H9 (cell line): ENCODE measurements around the gene MYH7. TPM values are rescaled to one million over a fixed set of nuclear protein-coding genes. Genes with fewer than 3 reads are reported as not detected.

Experiments used
- DNase-seq: peaks from one replicate; pipeline ENCODE4 v3.0.0-alpha.2; 2017
- H2AFZ ChIP-seq: one replicate; pipeline ENCODE4 v1.6.1; 2013; ENCODE audit warnings: mild to moderate bottlenecking, low read length, control low read depth, moderate library complexity
- H2AK5ac ChIP-seq: 2 replicates; pipeline ENCODE4 v1.6.1; 2013; ENCODE audit warnings: low read length, control low read depth, mixed read lengths; ENCODE audit not compliant: insufficient read length
- H2BK120ac ChIP-seq: one replicate; pipeline ENCODE4 v1.6.1; 2013; ENCODE audit warnings: low read depth, mild to moderate bottlenecking, low read length, control low read depth, inconsistent platforms; ENCODE audit not compliant: poor library complexity, severe bottlenecking
- H2BK12ac ChIP-seq: 2 replicates; pipeline ENCODE4 v1.6.1; 2013; ENCODE audit warnings: low read length, control low read depth, mixed read lengths, low read depth; ENCODE audit not compliant: insufficient read length
- H2BK15ac ChIP-seq: 2 replicates; pipeline ENCODE4 v1.6.1; 2013; ENCODE audit warnings: low read depth, low read length, control low read depth
- H2BK20ac ChIP-seq: one replicate; pipeline ENCODE4 v1.6.1; 2013; ENCODE audit warnings: low read depth, mild to moderate bottlenecking, low read length, control low read depth, inconsistent platforms; ENCODE audit not compliant: poor library complexity, severe bottlenecking
- H2BK5ac ChIP-seq: 2 replicates; pipeline ENCODE4 v1.6.1; 2013; ENCODE audit warnings: low read length, control low read depth, mixed read lengths; ENCODE audit not compliant: insufficient read length
- H3K14ac ChIP-seq: 2 replicates; pipeline ENCODE4 v1.6.1; 2013; ENCODE audit warnings: low read length, control low read depth; ENCODE audit not compliant: insufficient read depth
- H3K18ac ChIP-seq: 2 replicates; pipeline ENCODE4 v1.6.1; 2013; ENCODE audit warnings: low read depth, mild to moderate bottlenecking, mixed read lengths, low read length, control low read depth; ENCODE audit not compliant: insufficient read length
- H3K23ac ChIP-seq: 2 replicates; pipeline ENCODE4 v1.6.1; 2013; ENCODE audit warnings: low read length, control low read depth, mixed read lengths, low read depth; ENCODE audit not compliant: insufficient read length
- H3K23me2 ChIP-seq: 2 replicates; pipeline ENCODE4 v1.6.1; 2013; ENCODE audit warnings: low read depth, mild to moderate bottlenecking, mixed read lengths, low read length, control low read depth; ENCODE audit not compliant: insufficient read length, poor library complexity, severe bottlenecking
- H3K27ac ChIP-seq: 2 replicates; pipeline ENCODE4 v1.5.1; 2013; ENCODE audit warnings: low read length, control low read depth, mixed read lengths, low read depth; ENCODE audit not compliant: insufficient read length
- H3K27me3 ChIP-seq: 2 replicates; pipeline ENCODE4 v1.6.1; 2013; ENCODE audit warnings: low read length, control low read depth, inconsistent platforms; ENCODE audit not compliant: insufficient read depth
- H3K4ac ChIP-seq: 2 replicates; pipeline ENCODE4 v1.6.1; 2013; ENCODE audit warnings: low read depth, mild to moderate bottlenecking, control low read depth, inconsistent platforms, low read length, moderate library complexity
- H3K4me1 ChIP-seq: 2 replicates; pipeline ENCODE4 v1.6.1; 2013; ENCODE audit warnings: low read length, control low read depth, inconsistent platforms; ENCODE audit not compliant: insufficient read depth
- H3K4me2 ChIP-seq: 2 replicates; pipeline ENCODE4 v1.6.1; 2013; ENCODE audit warnings: low read length, control low read depth, mixed read lengths; ENCODE audit not compliant: insufficient read length, insufficient read depth
- H3K56ac ChIP-seq: 2 replicates; pipeline ENCODE4 v1.6.1; 2013; ENCODE audit warnings: low read depth, mild to moderate bottlenecking, mixed read lengths, low read length, control low read depth; ENCODE audit not compliant: insufficient read length
- H3K79me1 ChIP-seq: 2 replicates; pipeline ENCODE4 v1.6.1; 2013; ENCODE audit warnings: low read depth, mild to moderate bottlenecking, moderate library complexity, low read length, control low read depth, inconsistent platforms; ENCODE audit not compliant: insufficient read depth, poor library complexity, severe bottlenecking
- H3K79me2 ChIP-seq: 2 replicates; pipeline ENCODE4 v1.6.1; 2013; ENCODE audit warnings: low read length, control low read depth, inconsistent platforms; ENCODE audit not compliant: insufficient read depth
- H3K9ac ChIP-seq: 2 replicates; pipeline ENCODE4 v1.6.1; 2013; ENCODE audit warnings: low read length, control low read depth, mixed read lengths; ENCODE audit not compliant: insufficient read length; ENCODE audit errors: extremely low read depth
- H3K9me3 ChIP-seq: one replicate; pipeline ENCODE4 v1.6.1; 2013; ENCODE audit warnings: low read depth, low read length, inconsistent platforms; ENCODE audit not compliant: control insufficient read depth
- H3T11ph ChIP-seq: one replicate; pipeline ENCODE4 v1.6.1; 2013; ENCODE audit warnings: mild to moderate bottlenecking, low read length, control low read depth, inconsistent platforms
- H4K20me1 ChIP-seq: one replicate; pipeline ENCODE4 v1.6.1; 2013; ENCODE audit not compliant: control insufficient read depth, insufficient read length, insufficient read depth
- H4K5ac ChIP-seq: 2 replicates; pipeline ENCODE4 v1.6.1; 2013; ENCODE audit warnings: low read depth, mild to moderate bottlenecking, mixed read lengths, low read length, control low read depth; ENCODE audit not compliant: insufficient read length
- H4K8ac ChIP-seq: replicated peaks from 2 replicates; pipeline ENCODE4 v1.6.1; 2013; ENCODE audit warnings: low read length, control low read depth, mixed read lengths, low read depth; ENCODE audit not compliant: insufficient read length
- H4K91ac ChIP-seq: 2 replicates; pipeline ENCODE4 v1.6.1; 2013; ENCODE audit warnings: low read depth, mild to moderate bottlenecking, moderate library complexity, mixed read lengths, low read length, control low read depth; ENCODE audit not compliant: insufficient read length
- H3K27ac Mint-ChIP-seq, 3 experiments: 2 replicates in 2 of 3; 3 replicates in 1 of 3; pipeline ENCODE4 v1.8.0; 2020 to 2021; ENCODE audit warnings: mixed read lengths in 3 of 3, mild to moderate bottlenecking in 1 of 3, moderate library complexity in 1 of 3
- H3K27me3 Mint-ChIP-seq: 2 replicates; pipeline ENCODE4 v1.8.0; 2021; ENCODE audit warnings: low read depth, mild to moderate bottlenecking, moderate library complexity, mixed read lengths
- H3K36me3 Mint-ChIP-seq, 3 experiments: 2 replicates in 2 of 3; 3 replicates in 1 of 3; pipeline ENCODE4 v1.8.0; 2020 to 2021; ENCODE audit warnings: low read depth in 3 of 3, mixed read lengths in 3 of 3; ENCODE audit not compliant: insufficient read depth in 1 of 3
- H3K4me1 Mint-ChIP-seq, 2 experiments: 2 replicates each; pipeline ENCODE4 v1.8.0; 2020; ENCODE audit warnings: mixed read lengths in 2 of 2
- H3K4me3 Mint-ChIP-seq, 2 experiments: 2 replicates in 1 of 2; 3 replicates in 1 of 2; pipeline ENCODE4 v1.8.0; 2020 to 2021; ENCODE audit warnings: mild to moderate bottlenecking in 2 of 2, mixed read lengths in 2 of 2, moderate library complexity in 1 of 2
- H3K9me3 Mint-ChIP-seq, 2 experiments: 2 replicates in 1 of 2; 3 replicates in 1 of 2; pipeline ENCODE4 v1.8.0; 2020; ENCODE audit warnings: mild to moderate bottlenecking in 2 of 2, mixed read lengths in 2 of 2, moderate library complexity in 1 of 2
- CTCF ChIP-seq: fragments of 200-600 bp; sonication (generic); conservative IDR thresholded peaks from 3 replicates; pipeline ENCODE4 v1.8.0; 2021; ENCODE audit warnings: antibody characterized with exemption, mild to moderate bottlenecking
- WGBS: extraction: QIAGEN DNeasy Blood & Tissue Kit; methylation state at CpG from one replicate; pipeline ENCODE4 v1.1.7; 2013; ENCODE audit warnings: missing lambda C conversion rate, low lambda C conversion rate, mixed read lengths; ENCODE audit not compliant: insufficient read length; ENCODE audit errors: extremely low coverage; 5-methylcytosine and 5-hydroxymethylcytosine counted together
- total RNA-seq: library from RNA; stranded (reverse); gene quantifications from 2 replicates; pipeline ENCODE4 v1.2.1, GENCODE V29; 2021

MYH7 gene
- total RNA-seq, 1 experiment from 2014 or later, result not detected

- Histone ChIP-seq H4K5ac (no peak overlapping the region), H3K4me1 (no peaks in the 10 kb centered on the region), H4K20me1 (no peaks in the 10 kb centered on the region), H4K91ac (no peak overlapping the region), H3K79me2 (no peaks in the 10 kb centered on the region), H3K4ac (no peak overlapping the region), H2BK12ac (no peak overlapping the region), H3K4me2 (no peak overlapping the region), H2BK5ac (no peak overlapping the region), H3K23me2 (no peaks in the 10 kb centered on the region), H2AK5ac (no peak overlapping the region), H2BK120ac (no peak overlapping the region), H3K9me3 (no peaks in the 10 kb centered on the region), H3K14ac (no peak overlapping the region), H4K8ac (no peak overlapping the region), H3T11ph (no peak overlapping the region), H3K56ac (no peak overlapping the region), H3K9ac (no peak overlapping the region), H3K27me3 (no peaks in the 10 kb centered on the region), H3K18ac (no peak overlapping the region), H2BK15ac (no peak overlapping the region), H3K79me1 (no peaks in the 10 kb centered on the region), H2AFZ (no peak overlapping the region), H3K27ac (no peak overlapping the region), H2BK20ac (no peak overlapping the region), H3K23ac (no peak overlapping the region)
- peaks cover 2 to 8% of the 10 kb centered on the region in 2 experiments; a peak in 3 of 4 replicates for H3K4me1 Mint-ChIP-seq
- no peaks in the 10 kb centered on the region; a peak in 1 of 5 replicates for H3K9me3 Mint-ChIP-seq
- WGBS, result no CpG with 5 or more reads among the region's 4 CpGs
- no peak overlapping the region for H3K4me3 Mint-ChIP-seq
- H3K27ac Mint-ChIP-seq, result no peak overlapping the region; a peak in 1 of 7 replicates
- no peaks in the 10 kb centered on the region for H3K36me3 Mint-ChIP-seq
- no peak for DNase-seq
- peaks cover 42% of the 10 kb centered on the region for H3K27me3 Mint-ChIP-seq
- TF ChIP-seq CTCF, result no peak
Observed at GRCh38 chr14:23398348-23398747, 37.1 kb downstream of the MYH7 start.
